H1 (cell line): ENCODE measurements around the gene OLA1. TPM values are rescaled to one million over a fixed set of nuclear protein-coding genes. Genes with fewer than 3 reads are reported as not detected.

Experiments used
- RXRA ChIP-seq: IDR thresholded peaks from 2 replicates; pipeline ENCODE4 v1.6.1; 2011; ENCODE audit warnings: low read depth, mild to moderate bottlenecking, low read length, moderate library complexity; ENCODE audit not compliant: insufficient read depth
- polyA plus RNA-seq, 7 experiments: library from polyadenylated mRNA; depleted of rRNA in 3 of 7; stranded (reverse) in 5 of 7; unstranded in 2 of 7; fragments of >200 nt in 5 of 7; fragments of 200-250 nt in 2 of 7; gene quantifications; 1 replicate in 5 of 7; 2 replicates in 1 of 7; 4 replicates in 1 of 7; pipeline versions ENCODE4 v1.2.1 to v1.2.3, GENCODE V29; 2011 to 2013; ENCODE audit warnings: missing spikeins in 2 of 7, mixed read lengths in 2 of 7
- total RNA-seq: library from RNA; stranded (reverse); fragmentation: NEBNext Ultra II Directional; extraction: Animal tissue kit (Norgen Biotek cat#: 25700); gene quantifications from 2 replicates; pipeline ENCODE4 v1.2.1, GENCODE V29; 2021

OLA1 gene
- total and polyA plus RNA-seq, 2 of the 8 experiments (the other 6 are each of a cell fraction or from before 2014, with no cell fraction given), result 39.3 to 158 TPM

DNA sequence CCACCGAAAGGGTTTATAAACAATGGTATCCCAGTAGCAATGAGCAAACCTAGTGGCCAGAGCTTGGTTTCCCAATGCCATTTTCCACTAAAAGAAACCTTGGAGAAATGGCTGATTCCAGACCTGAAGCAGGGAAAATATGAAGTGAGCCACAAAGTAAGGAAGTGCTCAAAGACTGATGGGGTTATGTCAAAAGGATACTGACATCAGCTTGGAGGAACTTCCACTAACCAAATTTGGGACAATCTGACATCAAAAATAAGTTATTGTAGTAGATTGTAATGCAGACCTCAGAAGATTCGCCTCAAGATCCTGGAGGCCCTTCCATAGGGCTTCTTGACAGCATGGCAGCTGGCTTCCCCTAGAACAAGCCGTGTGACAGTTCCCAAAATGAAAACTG, 203.8 kb downstream of the OLA1 start (continued):
- TF ChIP-seq RXRA, result no peak
